ENCODE data around the gene DHDDS.
"Not testable (repeated sequence)": the region's sequence is repeated elsewhere in the genome, so short reads cannot be mapped to it uniquely, and the experiment has no call there.

DHDDS gene

GRCh38 chr1:26477446-26478152 is 45.5 kb downstream of the DHDDS start:
- DNase-seq, result no peak

DNA sequence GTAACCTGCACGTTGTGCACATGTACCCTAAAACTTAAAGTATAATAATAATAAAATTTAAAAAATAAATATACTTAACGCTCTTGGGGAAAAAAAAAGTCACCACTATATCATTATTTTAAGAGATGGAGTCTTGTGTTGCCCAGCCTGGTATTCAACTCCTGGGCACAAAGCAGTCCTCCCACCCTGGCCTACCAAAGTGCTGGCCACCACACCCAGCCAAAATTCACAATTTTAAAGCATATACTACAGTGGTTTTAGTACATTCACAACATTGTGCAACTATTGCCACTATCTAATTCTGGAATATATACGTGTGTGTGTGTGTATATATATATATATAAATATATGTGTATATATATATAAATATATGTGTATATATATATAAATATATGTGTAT is 46.0 kb downstream of the DHDDS start:
- DNase-seq, result no peak

DNA sequence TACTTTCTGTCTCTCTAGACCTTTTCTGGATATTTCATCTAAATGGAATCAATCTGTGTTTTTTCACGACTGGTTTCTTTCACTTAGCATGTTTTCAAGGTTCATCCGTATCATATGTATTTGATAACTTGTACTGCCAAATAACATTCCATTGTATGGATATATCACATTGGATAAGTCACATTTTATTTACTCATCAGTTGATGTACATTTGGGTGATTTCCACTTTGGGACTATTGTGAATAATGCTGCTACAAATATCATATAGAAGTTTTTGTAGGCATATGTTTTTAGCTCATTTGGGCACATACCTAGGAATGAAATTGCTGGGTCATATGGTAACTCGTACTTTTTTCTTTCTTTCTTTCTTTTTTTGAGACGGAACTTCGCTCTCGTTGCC is 46.9 kb downstream of the DHDDS start:
- DNase-seq, result no peak

DNA sequence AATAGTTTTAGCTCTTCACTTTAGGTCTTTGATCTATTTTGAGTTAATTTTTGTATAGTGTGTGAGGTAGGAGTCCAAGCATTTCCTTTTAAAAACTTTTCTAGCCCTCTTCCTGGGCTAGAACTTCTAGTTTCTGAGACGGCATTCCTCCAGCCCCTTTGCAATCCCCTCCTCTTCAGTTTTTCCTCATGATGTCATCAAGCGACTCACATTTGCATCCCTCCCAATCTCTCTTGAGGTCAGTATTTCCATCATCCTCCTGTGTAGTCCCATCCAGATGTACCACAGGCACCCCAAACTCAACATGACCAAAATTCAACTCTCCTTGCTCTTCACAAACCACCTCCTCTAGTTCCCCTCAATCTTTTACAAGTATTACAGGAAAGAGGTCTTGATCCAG is 50.8 kb downstream of the DHDDS start:
- no peak for DNase-seq

DNA sequence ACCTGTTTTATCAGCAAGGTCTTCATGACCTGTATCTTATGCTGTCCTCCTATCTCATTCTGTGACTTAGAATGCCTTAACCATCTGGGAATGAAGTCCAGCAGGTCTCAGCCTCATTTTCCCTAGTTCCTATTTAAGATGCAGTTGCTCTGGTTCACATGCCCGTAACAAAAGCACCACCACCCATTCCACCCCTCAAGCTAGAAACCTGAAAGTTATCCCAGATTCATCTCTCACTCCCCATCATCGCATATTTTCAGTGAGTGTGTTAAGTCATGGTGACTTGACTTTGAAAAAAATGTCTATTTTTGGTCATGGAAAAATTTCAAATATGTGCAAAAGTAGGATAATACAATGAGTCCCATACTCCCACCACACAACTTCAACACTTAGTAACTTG is 51.9 kb downstream of the DHDDS start:
- no peak for DNase-seq

GRCh38 chr1:26490155-26490554 is 58.0 kb downstream of the DHDDS start:
- no peak for DNase-seq

- DNase-seq, result no peak
These were observed 61.1 kb downstream of the DHDDS start for GRCh38 chr1:26493267-26493666.

DNA sequence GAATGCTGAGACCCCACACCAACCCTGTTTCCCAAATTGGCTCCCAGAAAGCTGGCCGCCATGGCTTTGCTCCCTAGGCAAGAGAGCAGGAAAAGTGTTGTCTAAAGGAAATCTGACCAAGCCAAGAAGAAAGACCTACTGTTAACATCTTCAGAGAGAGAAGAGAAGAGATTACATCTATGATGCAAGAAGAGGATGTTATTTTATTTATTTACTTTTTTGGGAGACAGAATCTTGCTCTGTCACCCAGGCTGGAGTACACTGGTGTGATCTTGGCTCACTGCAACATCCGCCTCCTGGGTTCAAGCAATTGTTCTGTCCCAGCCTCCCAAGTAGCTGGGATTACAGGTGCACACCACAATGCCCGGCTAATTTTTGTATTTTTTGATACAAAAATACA is 61.8 kb downstream of the DHDDS start:
- no peak for DNase-seq

DNA sequence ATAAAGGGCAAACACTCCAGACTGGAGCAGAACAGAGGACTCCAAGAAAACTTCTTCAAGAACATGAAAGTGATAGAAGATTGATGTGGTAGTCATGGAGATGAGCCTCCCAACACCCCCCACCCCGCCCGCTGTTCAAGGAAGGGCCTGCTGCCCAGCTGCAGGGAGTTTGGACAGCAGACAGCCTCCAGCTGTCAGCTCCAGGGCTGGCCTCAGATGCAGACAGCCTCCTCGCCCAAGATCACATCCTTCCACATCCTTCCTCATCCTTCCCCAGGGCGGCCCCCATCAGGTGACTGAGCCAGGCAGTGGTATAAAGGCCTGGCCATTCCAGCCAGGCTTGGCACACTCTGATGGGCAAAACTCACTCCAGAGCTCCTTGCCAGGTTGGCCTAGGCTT is 64.7 kb downstream of the DHDDS start:
- no peak for DNase-seq

DNA sequence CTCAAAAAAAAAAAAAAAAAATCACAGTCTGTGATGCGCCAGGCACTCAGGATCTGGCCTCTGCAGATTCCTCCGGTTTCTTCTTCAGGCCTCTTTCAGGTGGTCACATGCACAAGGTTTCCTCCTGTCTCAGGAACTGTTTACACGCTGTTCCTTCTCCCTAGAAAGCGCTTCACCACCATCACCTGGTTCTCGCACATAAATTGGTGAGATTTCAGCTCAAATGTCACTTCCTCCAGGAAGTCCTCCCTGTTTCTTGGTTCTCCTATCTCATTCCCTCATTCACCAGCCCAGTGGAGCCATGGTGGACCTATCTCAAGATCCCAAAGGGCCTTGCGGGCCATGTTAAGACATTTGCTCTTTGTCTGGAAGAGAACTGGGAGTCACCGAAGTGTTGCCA is 66.8 kb downstream of the DHDDS start:
- no peak for DNase-seq

- DNase-seq, result peak; percentile 90
These were observed 68.5 kb downstream of the DHDDS start for GRCh38 chr1:26500488-26501175.

GRCh38 chr1:26510711-26511110 is 78.6 kb downstream of the DHDDS start:
- DNase-seq, result not testable (repeated sequence)

- DNase-seq, result not testable (repeated sequence)
These were observed 83.7 kb downstream of the DHDDS start for GRCh38 chr1:26515836-26516235.

DNA sequence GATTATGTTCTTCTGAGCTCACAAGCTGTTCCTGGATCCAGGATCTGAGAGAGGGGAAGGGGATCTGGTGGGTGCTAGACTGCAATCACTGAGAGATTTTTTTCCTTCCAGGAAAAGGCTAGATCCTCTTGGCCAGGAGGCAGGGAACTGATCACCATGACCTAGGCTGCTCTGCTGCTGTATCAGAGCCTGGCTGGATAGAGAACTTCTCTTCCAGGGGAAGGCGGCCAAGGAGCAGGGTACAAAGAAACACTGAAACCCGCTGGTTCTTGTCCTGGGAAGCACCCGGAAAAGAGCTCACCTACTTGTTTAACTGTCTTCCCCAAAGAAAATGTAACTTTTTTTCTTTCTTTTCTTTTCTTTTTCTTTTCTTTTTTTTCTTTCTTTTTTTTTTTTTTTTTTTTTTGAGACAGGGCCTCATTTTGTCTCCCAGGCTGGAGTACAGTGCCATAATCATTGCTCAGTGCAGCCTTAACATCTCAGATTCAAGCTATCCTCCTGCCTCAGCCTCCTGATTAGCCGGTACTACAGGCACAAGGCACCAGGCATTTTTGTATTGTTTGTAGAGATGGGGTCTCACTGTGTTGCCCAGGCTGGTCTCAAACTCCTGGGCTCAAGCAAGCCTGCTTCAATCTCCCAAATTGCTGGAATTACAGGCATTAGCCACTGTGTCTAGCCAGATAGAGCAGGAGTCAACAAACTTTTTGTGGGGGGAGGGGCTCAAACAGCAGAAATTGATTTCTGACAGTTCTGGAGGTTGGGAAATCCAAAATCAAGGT is 85.1 kb downstream of the DHDDS start:
- no peak for DNase-seq

- DNase-seq, result no peak
These were observed 85.6 kb downstream of the DHDDS start for GRCh38 chr1:26517766-26518049.

GRCh38 chr1:26518355-26518754 is 86.2 kb downstream of the DHDDS start:
- no peak for DNase-seq

DNA sequence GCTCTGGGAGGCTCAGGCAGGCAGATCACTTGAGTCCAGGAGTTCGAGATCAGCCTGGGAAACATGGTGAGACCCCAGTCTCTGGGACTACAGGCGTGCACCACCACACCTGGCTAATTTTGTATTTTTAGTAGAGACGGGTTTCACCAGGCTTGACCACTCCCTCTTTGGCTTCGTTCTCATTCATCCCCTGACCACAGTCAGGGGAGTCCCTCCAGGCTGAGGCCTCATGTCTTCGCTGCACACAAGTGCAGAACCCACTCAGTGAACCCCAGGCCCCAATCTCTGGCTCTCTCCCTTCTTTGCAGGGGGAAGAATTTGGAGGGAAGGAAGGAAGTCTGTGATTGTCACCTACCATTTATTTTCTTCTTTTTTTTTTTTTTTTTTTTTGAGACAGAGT is 88.2 kb downstream of the DHDDS start:
- no peak for DNase-seq

All from stimulated activated CD4-positive, alpha-beta T cell treated with anti-CD3 and anti-CD28 coated beads, Interleukin-1b, Interleukin-23, amount 100 ng/mL, for 48 hours (primary cell).